8988T (cell line): ENCODE results near the gene DAD1.
A peak's percentile ranks its signal among the peaks of the same experiment; 100 is the strongest.
"Not testable (repeated sequence)": the region's sequence is repeated elsewhere in the genome, so short reads cannot be mapped to it uniquely, and the experiment has no call there.

Experiments used
- DNase-seq: peaks from one replicate; pipeline ENCODE4 v3.0.0; 2011

DAD1 gene

GRCh38 chr14:22598099-22598895 is 9.3 kb upstream of the DAD1 start, which contains the start of gene ABHD4:
ABHD4 (plus strand) TSS chr14:22598300; CDS start chr14:22598307, 7 bp downstream.
- DNase-seq = peak; percentile 40

DNA sequence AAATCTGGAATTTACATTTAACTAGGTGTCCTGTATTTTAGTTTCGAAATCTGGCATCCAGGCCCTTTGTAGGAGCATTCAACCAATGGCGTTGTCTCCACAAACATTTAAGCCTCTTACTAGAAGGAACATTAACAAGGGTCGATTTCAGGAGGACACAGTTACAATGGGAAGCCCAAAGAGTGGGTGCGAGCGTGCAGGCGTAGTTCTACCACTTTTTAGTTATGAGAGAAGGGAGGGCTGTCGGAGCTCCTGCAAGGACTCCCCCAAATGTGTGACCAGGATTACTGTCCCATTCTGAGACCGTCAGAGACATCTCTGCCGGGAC is 8.7 kb upstream of the DAD1 start:
- DNase-seq = no peak

- DNase-seq = no peak
These were observed 8.2 kb upstream of the DAD1 start for GRCh38 chr14:22597265-22597664.

GRCh38 chr14:22596354-22596879 is 7.4 kb upstream of the DAD1 start:
- no peak for DNase-seq

DNA sequence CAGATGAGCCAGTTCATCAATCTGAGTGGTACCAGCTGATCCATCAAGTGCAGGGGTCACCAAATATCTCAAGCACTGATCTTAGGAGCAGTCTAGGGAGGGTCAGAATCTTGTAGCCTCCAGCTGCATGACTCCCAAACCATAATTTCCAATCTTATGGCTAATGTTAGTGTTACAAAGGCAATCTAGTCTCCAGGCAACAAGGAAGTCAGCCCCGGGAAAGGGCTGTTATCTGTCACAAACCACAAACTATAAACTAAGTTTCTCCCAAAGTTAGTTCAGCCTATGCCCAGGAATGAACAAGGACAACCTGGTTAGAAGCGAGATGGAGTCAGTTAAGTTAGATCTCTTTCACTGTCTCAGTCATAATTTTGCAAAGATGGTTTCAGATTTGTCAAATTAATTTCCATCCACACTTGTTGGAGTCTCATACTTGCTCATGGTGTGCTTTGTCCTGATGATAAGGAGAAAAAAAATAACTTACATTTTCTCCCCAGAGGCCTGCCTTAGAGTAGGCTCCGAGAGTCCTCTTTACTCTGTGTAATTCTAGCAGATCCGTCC is 5.2 kb upstream of the DAD1 start:
- DNase-seq = no peak

DNA sequence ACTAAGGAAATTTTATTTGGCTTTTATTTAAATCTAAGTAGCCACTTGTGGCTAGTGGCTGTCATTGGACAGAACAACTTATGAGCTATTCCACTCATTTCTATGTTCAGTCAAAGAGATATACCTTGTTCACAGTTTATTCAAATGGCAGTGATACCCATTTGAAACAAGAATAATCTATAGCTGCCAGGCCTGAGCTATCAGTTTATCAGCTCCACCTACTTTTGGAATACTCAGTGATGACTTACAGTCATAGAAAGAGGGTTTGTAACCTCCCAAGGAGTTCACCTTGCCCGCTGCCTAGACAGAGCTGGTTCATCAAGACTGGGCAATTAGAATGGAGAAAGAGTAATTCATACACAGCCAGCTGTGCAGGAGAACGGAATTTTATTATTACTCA is 4.6 kb upstream of the DAD1 start:
- no peak for DNase-seq

- DNase-seq = no peak
These were observed 4.2 kb upstream of the DAD1 start for GRCh38 chr14:22593189-22593588.

DNA sequence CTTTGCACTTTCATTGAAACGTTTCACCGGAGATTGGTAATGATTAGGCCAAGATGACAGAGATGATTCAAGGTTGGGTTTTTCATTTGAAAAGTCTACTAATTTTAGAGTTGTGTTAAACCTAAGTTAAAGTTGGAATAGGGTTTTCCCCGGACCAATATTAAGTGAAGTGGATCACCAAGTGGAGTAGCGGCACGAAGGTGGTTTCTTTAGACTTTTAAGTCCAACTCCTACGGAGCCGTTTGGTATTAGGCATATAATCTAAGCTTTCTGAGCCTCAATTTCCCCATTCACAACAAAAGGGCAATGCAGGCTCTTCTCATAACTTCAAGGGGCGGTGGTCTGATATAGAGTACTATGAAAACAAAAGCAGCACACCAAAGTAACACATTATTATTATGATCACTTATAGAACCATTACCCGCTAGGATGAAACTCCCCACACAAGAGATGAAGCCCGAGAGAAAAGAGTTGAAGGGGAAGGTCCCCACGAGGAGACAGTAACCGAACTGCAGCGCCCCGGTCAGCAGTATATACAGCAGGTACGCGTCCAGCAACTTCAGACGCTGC is 413 bp downstream of the DAD1 start:
- DNase-seq = no peak

DNA sequence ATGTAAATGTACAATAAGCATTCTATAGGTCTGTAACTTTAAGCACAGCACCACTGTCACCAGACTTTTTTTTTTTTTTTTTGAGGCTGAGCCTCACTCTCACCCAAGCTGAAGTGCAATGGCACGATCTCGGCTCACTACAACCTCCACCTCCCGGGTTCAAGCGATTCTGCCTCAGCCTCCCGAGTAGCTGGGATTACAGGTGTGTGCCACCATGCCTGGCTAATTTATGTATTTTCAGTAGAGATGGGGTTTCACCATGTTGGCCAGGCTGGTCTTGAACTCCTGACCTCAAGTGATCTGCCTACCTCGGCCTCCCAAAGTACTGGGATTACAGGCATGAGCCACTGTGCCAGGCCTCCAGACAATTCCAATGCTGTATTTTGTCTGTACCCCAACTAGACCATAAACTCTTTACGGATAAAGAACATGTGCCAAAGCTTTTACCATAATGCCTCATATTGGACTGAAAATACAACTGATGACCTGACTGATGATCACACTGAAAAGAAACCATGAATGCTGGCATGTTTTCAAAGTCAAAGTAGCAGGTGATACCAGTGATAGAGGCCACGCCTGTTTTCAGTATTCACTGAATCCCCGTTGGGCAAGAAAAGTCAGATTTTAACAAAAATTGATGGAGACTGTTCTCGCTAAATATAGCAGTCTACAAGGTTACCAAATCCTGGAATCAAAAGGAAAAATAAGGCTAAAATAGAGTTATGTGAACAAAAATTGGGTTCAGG is 1.2 kb downstream of the DAD1 start:
- DNase-seq = not testable (repeated sequence)

DNA sequence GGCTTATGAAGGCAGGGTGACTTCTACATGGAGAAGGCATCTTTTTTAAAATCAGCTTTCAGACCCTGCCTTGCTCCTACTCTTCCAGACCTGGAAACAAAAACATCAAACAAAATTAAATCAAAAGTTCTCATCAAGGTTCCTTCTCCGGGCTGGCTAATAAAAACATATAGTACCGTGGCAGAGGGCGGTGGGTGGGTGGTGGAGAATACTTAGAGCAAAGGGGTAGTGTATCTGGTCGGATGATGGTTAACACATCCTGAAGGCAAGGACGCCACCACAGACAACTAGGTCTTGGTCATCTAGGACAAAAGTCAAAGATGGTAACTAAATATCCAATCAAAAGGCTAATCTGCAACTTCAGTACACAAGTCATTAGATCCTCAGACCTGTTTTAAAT is 1.8 kb downstream of the DAD1 start:
- no peak for DNase-seq

DNA sequence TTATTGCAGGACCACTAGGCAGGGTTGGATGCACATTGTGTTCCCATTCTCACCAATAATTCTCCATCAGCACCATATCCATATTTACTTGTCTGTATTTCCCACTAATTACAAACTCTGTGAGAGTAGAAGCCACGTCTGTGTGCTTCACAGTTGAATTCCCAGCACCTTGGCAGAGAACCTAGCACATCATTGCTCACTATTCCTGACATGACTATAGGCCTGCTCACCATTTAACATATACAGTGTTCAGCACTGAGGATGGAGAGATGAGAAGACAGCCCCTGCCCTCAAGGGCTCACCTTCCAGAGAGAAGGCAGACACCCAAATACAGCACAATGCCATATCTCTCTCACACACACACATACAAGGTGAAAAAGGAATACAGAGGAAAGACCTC is 5.0 kb downstream of the DAD1 start:
- no peak for DNase-seq

- no peak for DNase-seq
These were observed 8.4 kb downstream of the DAD1 start for GRCh38 chr14:22580625-22581024.

GRCh38 chr14:22579881-22580280 is 9.1 kb downstream of the DAD1 start:
- DNase-seq = no peak

DNA sequence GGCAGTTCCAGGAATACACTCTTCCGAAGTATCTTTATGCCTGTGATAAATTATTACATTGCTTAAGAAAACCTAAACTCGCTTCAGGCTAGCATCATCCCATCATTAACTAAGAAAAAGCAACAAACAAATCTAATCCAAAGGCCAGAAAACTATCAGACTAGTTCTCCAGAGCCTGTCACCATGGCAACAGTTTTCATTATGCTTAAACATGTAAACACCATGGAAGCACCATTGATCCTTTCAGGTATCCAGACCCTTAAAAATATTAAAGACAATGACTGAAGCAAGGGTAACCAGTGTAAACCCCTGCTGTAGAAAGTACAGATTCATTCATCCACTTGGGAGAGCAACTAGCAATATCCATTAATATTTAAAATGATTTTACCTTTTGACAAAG is 9.8 kb downstream of the DAD1 start:
- DNase-seq = no peak

DNA sequence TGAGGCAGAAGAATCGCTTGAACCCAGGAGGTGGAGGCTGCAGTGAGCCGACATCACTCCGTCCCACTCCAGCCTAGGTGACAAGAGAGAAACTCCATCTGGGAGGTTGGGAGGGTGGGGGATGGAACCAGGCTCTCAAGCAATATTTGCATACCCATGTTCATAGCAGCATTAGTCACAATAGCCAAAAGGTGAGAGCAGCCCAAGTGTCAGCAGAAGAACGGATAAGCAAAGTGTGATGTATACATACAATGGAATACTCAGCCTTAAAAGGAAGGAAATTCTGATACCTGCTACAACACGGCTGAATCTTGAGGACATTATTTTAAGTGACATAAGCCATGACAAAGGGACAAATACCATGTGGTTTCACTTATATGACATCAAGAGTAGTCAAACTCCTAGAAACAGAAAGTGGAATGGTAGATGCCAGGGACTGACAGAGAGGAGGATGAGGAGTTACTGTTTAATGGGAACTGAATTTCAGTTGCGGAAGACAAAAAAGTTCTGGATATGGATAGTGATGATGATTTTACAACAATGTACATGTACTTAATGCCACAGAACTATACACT is 11.6 kb downstream of the DAD1 start:
- DNase-seq = no peak

DNA sequence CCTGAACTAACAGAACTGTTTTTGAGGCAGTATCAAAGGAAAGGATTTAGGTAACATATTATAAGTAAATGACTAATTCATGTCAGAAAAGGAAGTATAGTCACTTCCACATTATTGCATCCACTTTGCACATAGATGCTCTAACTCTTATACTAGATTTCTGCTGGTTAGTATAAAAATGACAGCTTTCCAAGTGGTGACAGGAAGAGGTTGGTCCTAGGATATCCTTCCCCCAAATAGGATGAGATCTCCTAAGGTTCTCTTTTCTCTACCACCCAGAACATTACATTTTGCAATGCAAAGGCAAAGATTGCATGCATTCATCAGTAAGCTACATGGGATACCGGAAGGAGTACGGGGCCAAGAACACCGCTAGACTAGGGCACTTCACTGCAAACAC is 15.2 kb downstream of the DAD1 start:
- DNase-seq = no peak

DNA sequence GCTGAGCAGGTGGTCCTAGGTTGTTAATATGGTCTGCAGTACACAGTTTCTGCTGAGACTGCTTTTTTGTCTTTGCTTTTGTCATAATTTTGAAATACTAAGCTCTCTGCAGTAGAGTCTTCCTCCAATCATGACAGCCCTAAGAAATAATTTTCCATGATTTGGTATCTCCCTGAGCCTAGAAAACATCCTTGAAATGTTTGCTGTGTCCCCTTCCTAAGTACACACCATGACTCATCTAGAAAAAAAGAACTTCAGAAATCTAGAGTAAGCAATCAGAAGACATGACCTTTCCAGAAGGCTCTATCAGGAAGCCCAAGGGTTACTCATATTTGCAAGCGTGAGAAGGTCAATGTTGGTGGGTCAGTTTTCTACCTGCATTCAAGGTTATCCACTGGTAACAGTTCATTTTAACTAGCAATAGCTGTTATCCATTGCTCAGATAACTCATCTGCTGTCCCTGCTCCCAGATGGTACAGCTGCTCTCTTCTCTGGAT is 16.4 kb downstream of the DAD1 start:
- no peak for DNase-seq

- no peak for DNase-seq
These were observed 18.7 kb downstream of the DAD1 start for GRCh38 chr14:22570132-22570949.

DNA sequence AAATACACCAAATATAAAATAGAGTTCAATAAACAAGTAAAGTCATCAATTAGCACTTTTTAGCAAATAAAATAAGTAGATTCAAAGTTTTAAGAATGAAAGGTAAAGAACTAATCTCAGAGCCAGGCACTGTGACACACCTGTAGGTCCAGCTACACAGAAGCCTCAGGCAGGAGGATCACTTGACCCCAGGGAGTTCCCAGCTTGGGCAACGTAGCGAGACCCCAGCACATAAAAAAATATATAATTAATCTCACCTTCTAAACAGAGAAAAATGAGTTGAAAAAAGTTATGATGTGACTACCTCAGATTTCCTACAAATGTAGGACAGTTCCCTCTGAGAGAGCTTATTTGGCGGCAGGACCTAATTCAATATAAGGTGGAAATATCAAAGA is 19.3 kb downstream of the DAD1 start:
- DNase-seq = no peak

DNA sequence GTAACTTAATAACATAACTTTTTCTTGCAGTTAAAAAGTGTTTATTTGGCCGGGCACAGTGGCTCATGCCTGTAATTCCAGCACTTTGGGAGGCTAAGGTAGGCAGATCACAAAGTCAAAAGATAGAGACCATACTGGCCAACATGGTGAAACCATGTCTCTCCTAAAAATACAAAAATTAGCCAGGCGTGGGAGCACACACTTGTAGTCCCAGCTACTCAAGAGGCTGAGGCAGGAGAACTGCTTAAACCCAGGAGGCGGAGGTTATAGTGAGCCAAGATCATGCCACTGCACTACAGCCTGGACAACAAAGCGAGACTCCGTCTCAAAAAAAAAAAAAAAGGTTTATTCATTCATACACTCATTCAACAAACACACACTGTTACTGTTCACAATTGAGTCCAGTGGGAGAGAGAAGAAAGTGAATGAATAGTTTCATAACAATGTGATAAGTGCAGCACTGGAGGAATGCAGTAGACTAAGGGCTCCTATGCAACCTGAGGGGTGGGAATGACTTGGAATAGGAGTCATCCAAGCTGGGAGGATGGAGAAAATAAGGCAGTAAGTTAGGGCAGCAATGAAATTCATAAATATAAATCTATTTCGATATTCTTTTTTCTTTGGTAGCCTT is 19.8 kb downstream of the DAD1 start:
- no peak for DNase-seq

GRCh38 chr14:22567437-22567836 is 21.6 kb downstream of the DAD1 start:
- DNase-seq = no peak

DNA sequence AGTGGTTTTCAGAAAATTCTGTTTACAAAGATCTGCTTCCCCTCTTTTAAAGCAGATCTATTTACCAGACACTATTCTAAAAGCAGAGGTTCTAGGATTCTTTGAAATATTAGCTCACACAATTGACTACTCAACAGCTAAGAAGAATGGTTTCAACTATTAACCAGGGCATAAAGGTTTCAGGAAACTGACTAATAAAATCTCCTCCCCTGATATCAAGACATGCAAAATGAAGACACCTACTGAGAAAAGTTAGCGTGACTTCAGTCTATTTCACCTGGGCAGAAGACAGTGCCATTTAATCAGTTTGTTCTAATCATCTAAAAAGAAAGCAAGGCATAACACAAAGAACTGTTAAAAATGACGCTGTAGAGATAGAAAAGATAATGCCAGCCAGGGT is 22.2 kb downstream of the DAD1 start:
- no peak for DNase-seq
